Measurements from ENCODE around the gene MACROD1.
"Not testable (repeated sequence)": the region's sequence is repeated elsewhere in the genome, so short reads cannot be mapped to it uniquely, and the experiment has no call there.

The MACROD1 gene

DNA sequence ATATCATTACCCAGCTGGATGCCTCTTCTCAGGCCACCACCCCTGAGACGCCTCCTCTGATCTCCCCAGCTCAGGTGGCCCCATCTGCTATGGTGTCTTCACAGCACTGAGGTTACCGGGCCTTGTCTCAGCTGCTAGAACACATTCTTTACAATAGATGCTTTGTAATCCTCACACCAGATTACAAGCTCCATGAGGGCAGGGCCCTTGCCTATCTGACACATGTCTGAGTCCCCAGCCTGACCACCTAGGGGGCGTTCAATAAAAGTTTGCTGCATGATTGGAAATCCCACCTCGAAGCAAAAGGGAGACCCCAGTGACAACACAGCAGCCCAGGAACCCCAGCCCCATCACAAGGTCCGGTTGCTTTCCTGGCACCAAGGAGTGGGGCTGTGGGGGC, 2.0 kb downstream of the MACROD1 start:
- Histone ChIP-seq H3K27me3 (ENCODE audit: control insufficient read depth, insufficient read depth, low read length) (no peaks in the 10 kb centered on the region), H3K79me2 (no peaks in the 10 kb centered on the region), H2AFZ (no peak overlapping the region), H3K27ac (no peak overlapping the region), H3K36me3 (ENCODE audit: control insufficient read depth, insufficient read depth, low read length) (no peaks in the 10 kb centered on the region), H3K4me2 (ENCODE audit: low read length) (no peak overlapping the region), H3K9ac (no peak overlapping the region), H3K4me3 (ENCODE audit: low read depth, low read length) (no peak overlapping the region), H3K4me1 (no peaks in the 10 kb centered on the region), H3K9me3 (ENCODE audit: control insufficient read depth, low read length) (no peaks in the 10 kb centered on the region)
- TF ChIP-seq CTCF (IDR thresholded peaks at IDR 0.05): no peak

- not testable (repeated sequence) for H3K79me2 ChIP-seq; H3K27me3 ChIP-seq (ENCODE audit: control insufficient read depth, insufficient read depth, low read length); H3K4me2 ChIP-seq (ENCODE audit: low read length)
Observed at GRCh38 chr11:64162769-64163168, 3.1 kb downstream of the MACROD1 start.

DNA sequence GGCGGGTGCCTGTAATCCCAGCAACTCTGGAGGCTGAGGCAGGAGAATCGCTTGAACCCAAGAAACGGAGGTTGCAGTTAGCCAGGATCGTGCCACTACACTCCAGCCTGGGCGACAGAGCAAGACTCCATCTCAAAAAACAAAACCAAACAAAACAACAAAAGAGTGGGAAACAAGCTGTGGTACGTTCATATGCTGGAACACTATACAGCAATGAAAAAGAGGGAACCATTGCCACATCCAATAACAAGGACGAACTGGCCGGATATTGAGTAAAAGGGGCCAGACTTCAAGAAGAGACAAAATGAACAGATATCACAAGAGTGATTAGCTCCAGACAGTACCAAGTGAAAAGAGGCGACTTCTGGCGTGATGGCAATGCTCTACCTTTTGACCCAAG, 4.9 kb downstream of the MACROD1 start:
- no peak for TF ChIP-seq CTCF (IDR thresholded peaks at IDR 0.05)
- H3K9me3 ChIP-seq (ENCODE audit: control insufficient read depth, low read length): no peaks in the 10 kb centered on the region
- H3K27ac ChIP-seq: no peak overlapping the region
- H3K79me2 ChIP-seq: no peaks in the 10 kb centered on the region
- no peaks in the 10 kb centered on the region for H3K4me1 ChIP-seq
- no peak overlapping the region for H2AFZ ChIP-seq
- no peaks in the 10 kb centered on the region for H3K36me3 ChIP-seq (ENCODE audit: control insufficient read depth, insufficient read depth, low read length)
- no peaks in the 10 kb centered on the region for H3K27me3 ChIP-seq (ENCODE audit: control insufficient read depth, insufficient read depth, low read length)
- no peak overlapping the region for H3K9ac ChIP-seq
- H3K4me2 ChIP-seq (ENCODE audit: low read length): no peak overlapping the region
- no peak overlapping the region for H3K4me3 ChIP-seq (ENCODE audit: low read depth, low read length)

More at GRCh38 chr11:64162769-64163168, 3.1 kb downstream of the MACROD1 start:
- not testable (repeated sequence) for H2AFZ ChIP-seq; H3K36me3 ChIP-seq (ENCODE audit: control insufficient read depth, insufficient read depth, low read length); H3K9ac ChIP-seq; H3K4me3 ChIP-seq (ENCODE audit: low read depth, low read length); H3K27ac ChIP-seq; H3K9me3 ChIP-seq (ENCODE audit: control insufficient read depth, low read length); H3K4me1 ChIP-seq

- H3K79me2 ChIP-seq: no peaks in the 10 kb centered on the region
- H3K9ac ChIP-seq: no peak overlapping the region
- no peaks in the 10 kb centered on the region for H3K27me3 ChIP-seq (ENCODE audit: control insufficient read depth, insufficient read depth, low read length)
- H3K4me3 ChIP-seq (ENCODE audit: low read depth, low read length): no peak overlapping the region
- H3K4me1 ChIP-seq: no peaks in the 10 kb centered on the region
- no peak overlapping the region for H3K4me2 ChIP-seq (ENCODE audit: low read length)
- no peak overlapping the region for H2AFZ ChIP-seq
- no peaks in the 10 kb centered on the region for H3K36me3 ChIP-seq (ENCODE audit: control insufficient read depth, insufficient read depth, low read length)
- no peak overlapping the region for H3K27ac ChIP-seq
- TF ChIP-seq CTCF (IDR thresholded peaks at IDR 0.05): no peak
- no peaks in the 10 kb centered on the region for H3K9me3 ChIP-seq (ENCODE audit: control insufficient read depth, low read length)
Observed at GRCh38 chr11:64157631-64158394, 8.1 kb downstream of the MACROD1 start.

DNA sequence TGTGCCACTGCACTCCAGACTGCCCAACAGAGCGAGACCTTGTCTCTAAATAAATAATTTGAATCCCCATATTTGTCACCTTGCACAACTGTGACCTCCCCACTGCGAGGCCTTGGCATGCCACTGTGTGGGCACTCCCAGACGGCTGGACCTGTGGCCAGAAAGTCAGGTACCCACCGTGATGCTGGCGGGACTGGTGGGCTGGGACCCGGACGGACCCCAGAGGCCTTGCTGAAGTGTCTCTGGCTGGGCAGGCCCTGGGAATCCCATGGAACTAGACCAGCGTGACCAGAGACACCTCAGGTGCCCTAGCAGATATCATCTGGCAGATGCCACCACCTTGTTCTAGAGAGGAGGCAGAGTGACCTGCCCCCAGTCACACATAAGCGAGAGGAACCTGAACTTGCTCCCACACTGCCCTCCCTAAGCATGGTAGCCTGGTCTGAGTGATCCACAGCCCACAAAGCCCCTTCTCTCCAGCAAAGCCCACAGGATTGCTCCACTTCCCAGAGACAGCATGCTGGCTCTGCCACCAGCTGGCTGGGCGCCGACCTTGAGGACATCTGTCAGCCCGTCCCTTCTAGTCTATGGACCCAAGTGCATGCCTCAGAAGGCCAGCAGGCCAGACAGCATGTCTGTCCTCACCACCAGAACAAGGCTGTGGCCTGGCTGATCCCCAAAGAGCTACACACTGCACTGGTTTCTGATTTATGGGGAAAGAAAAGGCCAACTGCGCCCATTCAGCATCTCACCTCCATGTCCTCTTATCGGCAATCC, 9.5 kb downstream of the MACROD1 start:
- H3K4me1 ChIP-seq: no peaks in the 10 kb centered on the region
- no peak overlapping the region for H3K27ac ChIP-seq
- H3K27me3 ChIP-seq (ENCODE audit: control insufficient read depth, insufficient read depth, low read length): no peaks in the 10 kb centered on the region
- no peak overlapping the region for H3K4me3 ChIP-seq (ENCODE audit: low read depth, low read length)
- H3K4me2 ChIP-seq (ENCODE audit: low read length): no peak overlapping the region
- no peaks in the 10 kb centered on the region for H3K79me2 ChIP-seq
- TF ChIP-seq CTCF (IDR thresholded peaks at IDR 0.05): no peak
- H3K9me3 ChIP-seq (ENCODE audit: control insufficient read depth, low read length): no peaks in the 10 kb centered on the region
- no peak overlapping the region for H3K9ac ChIP-seq
- H2AFZ ChIP-seq: no peak overlapping the region
- H3K36me3 ChIP-seq (ENCODE audit: control insufficient read depth, insufficient read depth, low read length): no peaks in the 10 kb centered on the region
